Heart right ventricle (tissue), 16 donors: Measurements from ENCODE around the gene KRTAP2-1. TPM values are rescaled to one million over a fixed set of nuclear protein-coding genes. Genes with fewer than 3 reads are reported as not detected.
"Not testable (repeated sequence)": the region's sequence is repeated elsewhere in the genome, so short reads cannot be mapped to it uniquely, and the experiment has no call there.

Source experiments
- ATAC-seq, 8 donors: fragments of 200-7000 bp; cut with Tn5 transposase; one replicate each; pipeline ENCODE4 v1.9.1; 2020; ENCODE audit warnings: mild to moderate bottlenecking in 8 of 8, moderate library complexity in 8 of 8, moderate number of reproducible peaks in 1 of 8
- DNase-seq, 2 donors: peaks; one replicate each; pipeline ENCODE4 v3.0.0-alpha.2; 2020
- H3K27ac ChIP-seq, 10 donors: fragments of 200-600 bp; sonication (generic) in 2 of 10; one replicate each; pipeline versions ENCODE4 v1.5.0 to v1.8.0; 2020 to 2022; ENCODE audit warnings: mild to moderate bottlenecking in 3 of 10
- H3K27me3 ChIP-seq, 7 donors: fragments of 200-600 bp; one replicate each; pipeline ENCODE4 v1.8.0; 2021 to 2022; ENCODE audit warnings: mild to moderate bottlenecking in 2 of 7
- H3K36me3 ChIP-seq, 9 donors: fragments of 200-600 bp; sonication (generic) in 1 of 9; one replicate each; pipeline versions ENCODE4 v1.5.0 to v1.8.0; 2020 to 2022; ENCODE audit warnings: mild to moderate bottlenecking in 2 of 9
- H3K4me1 ChIP-seq, 9 donors: fragments of 200-600 bp; sonication (generic) in 1 of 9; one replicate each; pipeline versions ENCODE4 v1.5.0 to v1.8.0; 2020 to 2022; ENCODE audit warnings: mild to moderate bottlenecking in 4 of 9
- H3K4me3 ChIP-seq, 10 donors: fragments of 200-600 bp; sonication (generic) in 2 of 10; one replicate each; pipeline versions ENCODE4 v1.5.0 to v1.8.0; 2020 to 2022; ENCODE audit warnings: mild to moderate bottlenecking in 7 of 10, moderate library complexity in 2 of 10
- H3K9me3 ChIP-seq, 11 donors: fragments of 200-600 bp in 10 of 11; sonication (generic) in 2 of 11; one replicate each; pipeline versions ENCODE4 v1.5.0 to v1.8.0; 2013 to 2022; ENCODE audit warnings: mild to moderate bottlenecking in 2 of 11, control low read depth in 1 of 11, moderate library complexity in 1 of 11
- CTCF ChIP-seq, 9 donors: fragments of 200-600 bp; sonication (generic) in 2 of 9; IDR thresholded peaks; one replicate each; pipeline versions ENCODE4 v1.5.0 to v1.8.0; 2021 to 2022; ENCODE audit warnings: antibody characterized with exemption in 9 of 9, mild to moderate bottlenecking in 5 of 9, moderate library complexity in 1 of 9
- WGBS, 2 donors: extraction: QIAGEN DNeasy Blood & Tissue Kit; methylation state at CpG; one replicate each; pipeline ENCODE4 v1.1.7; 2013; ENCODE audit warnings: inconsistent platforms in 1 of 2; 5-methylcytosine and 5-hydroxymethylcytosine counted together
- intact Hi-C, 10 donors: fragments of 100-400 bp; cut with DNase I; formaldehyde crosslinking; loops; one replicate each; pipeline versions ENCODE4 v1.11.1 to v1.14.2; 2022
- long read RNA-seq, 3 donors: library from polyadenylated mRNA; unstranded; transcript quantifications; one replicate each; pipeline ENCODE4 v2.0.0, GENCODE V29; 2020 to 2021
- polyA plus RNA-seq, 2 donors: library from polyadenylated mRNA; stranded (reverse); fragments of 200-250 nt; gene quantifications; one replicate each; pipeline ENCODE4 v1.2.3, GENCODE V29; 2013
- total RNA-seq, 10 donors: library from RNA; stranded (reverse); fragmentation: NEBNext Ultra II Directional in 3 of 10; extraction: Animal tissue kit (Norgen Biotek cat#: 25700) in 3 of 10; gene quantifications; one replicate each; pipeline versions ENCODE4 v1.2.1 to v1.2.4, GENCODE V29; 2021 to 2023
- donor health status: Arrhythmogenic right ventricular cardiomyopathy.
- donor health status: ischemic (EF 13 %, LVEDD 7.1; RV severe dilation, severe dysfunction).
- donor health status: healthy with polysubstance abuse.
- donor health status: DM: no; HTN: yes; CAD: no.
- donor health status: DM: no; HTN: no; CAD: no.
- donor health status: ischemic (EF 25% LVEDD 6.9; RV normal size, moderate dysfunction).
- donor health status: ischemic (EF 25% LVEDD 5.7; RV mildly dilated, moderate dysfunction).
- donor health status: healthy.
- donor health status: DM: yes; HTN: yes; CAD: no.
- donor health status: Ischemic cardiomyopathy.
- donor health status: ischemic (EF 35%, LVEDD 5.7; RV mildly dilated, moderate dysfunction).
- donor health status: nonischemic (EF 11% LVEDD 7.7; RV severe dilation, severe dysfunction).
- donor health status: DM: yes; HTN: yes; CAD: no.
- donor health status: PGD.
- donor health status: ischemic (EF 29% LVEDD 5.4; RV normal size, mild dysfunction).
- donor health status: nonischemic (EF 23%, LVEDD 6.1; RV moderate dilation, normal function).

Gene KRTAP2-1
- total RNA-seq = not detected
- not detected for polyA plus RNA-seq
- long read RNA-seq, donor 1 = 0 reads
- long read RNA-seq, donor 2 = 0 reads
- long read RNA-seq, donor 3 = 0 reads

GRCh38 chr17:41046735-41047465, at the start of gene KRTAP2-1:
TSS of gene KRTAP2-1 (minus strand) at chr17:41047316. CDS start at chr17:41047267, 49 bp downstream.
- H3K4me3 ChIP-seq, H3K4me1 ChIP-seq, DNase-seq, ATAC-seq, H3K27ac ChIP-seq, H3K36me3 ChIP-seq, intact Hi-C loops: not testable (repeated sequence)
- WGBS, 2 donors = 27 to 39% methylated on average over 10 of the region's 33 CpGs
- H3K9me3 ChIP-seq = peaks cover 0 to 11% (median 0%) of the 10 kb centered on the region in 11 donors
- H3K27me3 ChIP-seq = peaks cover 0 to 49% (median 29%) of the 10 kb centered on the region in 7 donors

- intact Hi-C loops = no loop called here
- no peaks in the 10 kb centered on the region for H3K4me1 ChIP-seq
- no peak overlapping the region for H3K4me3 ChIP-seq
- DNase-seq = no peak
- no peaks in the 10 kb centered on the region for H3K9me3 ChIP-seq
- no peak for TF ChIP-seq CTCF (IDR thresholded peaks at IDR 0.05)
- 79% methylated on average over 7 of the region's 7 CpGs for WGBS, 2 donors
- H3K36me3 ChIP-seq = no peaks in the 10 kb centered on the region
- H3K27me3 ChIP-seq = peaks cover 0 to 32% (median 12%) of the 10 kb centered on the region in 7 donors
- ATAC-seq = no peak
- H3K27ac ChIP-seq = no peak overlapping the region
Measured at GRCh38 chr17:41096055-41096454, 48.9 kb upstream of the KRTAP2-1 start.

GRCh38 chr17:41088760-41089352, 41.7 kb upstream of the KRTAP2-1 start:
- ATAC-seq, H3K27me3 ChIP-seq, intact Hi-C loops, H3K9me3 ChIP-seq, H3K4me1 ChIP-seq, H3K27ac ChIP-seq, H3K4me3 ChIP-seq, H3K36me3 ChIP-seq, DNase-seq: not testable (repeated sequence)
- WGBS, 2 donors = 58% methylated on average over 4 of the region's 4 CpGs

GRCh38 chr17:41084100-41084856, 37.2 kb upstream of the KRTAP2-1 start, which contains the start of gene KRTAP4-7:
TSS of gene KRTAP4-7 (plus strand) at chr17:41084150. CDS start at chr17:41084207, 57 bp downstream.
- intact Hi-C loops = loop anchor here in 1 of 10 donors (5.0 kb wide), 1 partner anchor 83 kb away; the partner anchor contains the start of gene KRTAP4-3
- H3K27me3 ChIP-seq = peaks cover 0 to 16% (median 4%) of the 10 kb centered on the region in 7 donors
- not testable (repeated sequence) for H3K9me3 ChIP-seq, H3K4me3 ChIP-seq, DNase-seq, ATAC-seq, H3K27ac ChIP-seq, H3K4me1 ChIP-seq, H3K36me3 ChIP-seq
- WGBS, 2 donors = 76 to 78% methylated on average over 14 of the region's 14 CpGs

GRCh38 chr17:41083427-41083826, 36.3 kb upstream of the KRTAP2-1 start:
- H3K27me3 ChIP-seq = peaks cover 0 to 23% (median 4%) of the 10 kb centered on the region in 7 donors
- 77 to 78% methylated on average over 2 of the region's 2 CpGs for WGBS, 2 donors
- H3K27ac ChIP-seq, ATAC-seq, H3K9me3 ChIP-seq, DNase-seq, H3K36me3 ChIP-seq, H3K4me3 ChIP-seq, H3K4me1 ChIP-seq: not testable (repeated sequence)
- intact Hi-C loops = loop anchor here in 1 of 10 donors (5.0 kb wide), 1 partner anchor 84 kb away; the partner anchor contains the start of gene KRTAP4-3

- WGBS, 2 donors = 58% methylated on average over 4 of the region's 4 CpGs
- no peak for TF ChIP-seq CTCF (IDR thresholded peaks at IDR 0.05)
- no peak overlapping the region for H3K27ac ChIP-seq
- intact Hi-C loops = loop anchor here in 1 of 10 donors (5.0 kb wide), 1 partner anchor 85 kb away; the partner anchor contains the start of gene KRTAP4-3
- no peaks in the 10 kb centered on the region for H3K9me3 ChIP-seq
- peaks cover 0 to 22% (median 5%) of the 10 kb centered on the region in 7 donors for H3K27me3 ChIP-seq
- no peak overlapping the region for H3K4me3 ChIP-seq
- no peaks in the 10 kb centered on the region for H3K4me1 ChIP-seq
- DNase-seq (no peak), ATAC-seq (no peak)
- no peaks in the 10 kb centered on the region for H3K36me3 ChIP-seq
Measured at GRCh38 chr17:41082626-41083025, 35.5 kb upstream of the KRTAP2-1 start.
